ENCODE measurements around the gene H2BK1.
A peak's percentile ranks its signal among the peaks of the same experiment; 100 is the strongest.

The H2BK1 gene

GRCh38 chr7:151177310-151177709 lies 33.0 kb downstream of the H2BK1 start:
- DNase-seq (ENCODE audit: low spot score): no peak

- DNase-seq (ENCODE audit: low spot score): no peak
Measured at GRCh38 chr7:151176401-151176800, 33.9 kb downstream of the H2BK1 start.

GRCh38 chr7:151175793-151176311 lies 34.4 kb downstream of the H2BK1 start:
- peak; percentile 63 for DNase-seq (ENCODE audit: low spot score)

GRCh38 chr7:151175047-151175792 lies 35.1 kb downstream of the H2BK1 start:
- DNase-seq (ENCODE audit: low spot score): no peak

- DNase-seq (ENCODE audit: low spot score): no peak
Measured at GRCh38 chr7:151174246-151175046, 35.8 kb downstream of the H2BK1 start.

GRCh38 chr7:151173386-151174245 lies 36.7 kb downstream of the H2BK1 start:
- DNase-seq (ENCODE audit: low spot score): no peak

GRCh38 chr7:151172273-151173141 lies 37.8 kb downstream of the H2BK1 start:
- peak; percentile 88 for DNase-seq (ENCODE audit: low spot score)

GRCh38 chr7:151168787-151169162 lies 41.5 kb downstream of the H2BK1 start:
- DNase-seq (ENCODE audit: low spot score): no peak

- DNase-seq (ENCODE audit: low spot score): peak; percentile 90
Measured at GRCh38 chr7:151168003-151168786, 42.1 kb downstream of the H2BK1 start.

- peak; percentile 72 for DNase-seq (ENCODE audit: low spot score)
Measured at GRCh38 chr7:151167197-151167961, 42.9 kb downstream of the H2BK1 start, which contains the start of gene GBX1. TSS of gene GBX1 (minus strand) at chr7:151167694. CDS start at chr7:151167548, 146 bp downstream.

- DNase-seq (ENCODE audit: low spot score): no peak
Measured at GRCh38 chr7:151166629-151167196, 43.6 kb downstream of the H2BK1 start.

GRCh38 chr7:151161757-151162156 lies 48.5 kb downstream of the H2BK1 start:
- no peak for DNase-seq (ENCODE audit: low spot score)

Data from iPS-NIHi11 (cell line).